NCI-H2227 (cell line): Measurements from ENCODE around the gene FASTKD1.
"Not testable (repeated sequence)": the region's sequence is repeated elsewhere in the genome, so short reads cannot be mapped to it uniquely, and the experiment has no call there.

Experiments
- DNase-seq: peaks from one replicate; lab custom pipeline; 2025; ENCODE audit not compliant: unreplicated experiment; lab: John Stamatoyannopoulos, UW

Gene FASTKD1

DNA sequence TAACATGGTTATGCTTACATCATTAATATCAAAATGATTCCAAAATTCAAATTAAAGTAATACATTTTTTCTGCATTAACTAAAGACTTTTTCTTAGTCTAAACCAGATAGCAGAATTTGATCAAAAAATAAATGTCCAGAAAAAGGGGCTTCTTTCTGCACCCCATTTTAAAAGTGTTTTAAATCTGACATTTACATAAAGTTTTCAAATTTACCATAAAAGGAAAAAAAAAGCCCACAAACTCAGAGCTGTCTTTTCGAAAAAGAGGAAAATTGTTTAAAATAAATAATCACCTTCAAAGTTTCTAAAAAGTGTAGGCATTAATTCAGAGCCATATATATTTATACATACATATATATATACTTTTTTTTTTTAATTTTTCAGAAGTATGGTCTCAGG, 1.5 kb downstream of the FASTKD1 start:
- DNase-seq: no peak

DNA sequence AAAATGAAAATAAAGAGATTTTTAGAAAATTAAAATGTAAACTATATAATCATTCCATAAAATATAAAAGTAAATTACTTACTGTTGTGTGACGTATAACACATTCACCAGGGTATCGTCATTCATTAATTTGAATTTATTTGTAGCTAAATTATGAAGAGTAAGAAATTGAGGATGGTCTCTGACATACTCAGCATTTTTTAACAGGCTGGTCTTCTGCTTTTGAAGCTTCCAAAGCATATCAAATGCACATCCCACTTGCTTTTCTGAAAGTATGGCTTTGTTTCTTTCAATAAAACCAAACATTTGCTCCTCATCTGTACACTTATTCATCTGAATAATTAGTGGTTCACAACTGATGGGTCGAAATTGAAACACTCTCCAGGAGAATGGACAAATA, 2.1 kb downstream of the FASTKD1 start:
- DNase-seq: no peak

DNA sequence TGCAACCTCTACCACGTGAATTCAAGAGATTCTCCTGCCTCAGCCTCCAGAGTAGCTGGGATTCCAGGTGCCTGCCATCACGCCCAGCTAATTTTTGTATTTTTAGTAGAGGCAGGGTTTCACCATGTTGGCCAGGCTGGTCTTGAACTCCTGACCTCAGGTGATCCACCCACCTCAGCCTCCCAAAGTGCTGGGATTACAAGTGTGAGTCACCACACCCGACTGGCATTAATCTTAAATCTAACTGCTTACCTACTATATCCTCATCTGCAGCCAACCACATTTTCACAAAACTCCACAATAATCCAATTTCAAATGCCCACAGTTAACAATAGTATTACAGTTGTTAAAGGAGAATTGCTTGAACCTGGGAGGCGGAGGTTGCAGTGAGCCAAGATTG, 2.9 kb downstream of the FASTKD1 start:
- not testable (repeated sequence) for DNase-seq

DNA sequence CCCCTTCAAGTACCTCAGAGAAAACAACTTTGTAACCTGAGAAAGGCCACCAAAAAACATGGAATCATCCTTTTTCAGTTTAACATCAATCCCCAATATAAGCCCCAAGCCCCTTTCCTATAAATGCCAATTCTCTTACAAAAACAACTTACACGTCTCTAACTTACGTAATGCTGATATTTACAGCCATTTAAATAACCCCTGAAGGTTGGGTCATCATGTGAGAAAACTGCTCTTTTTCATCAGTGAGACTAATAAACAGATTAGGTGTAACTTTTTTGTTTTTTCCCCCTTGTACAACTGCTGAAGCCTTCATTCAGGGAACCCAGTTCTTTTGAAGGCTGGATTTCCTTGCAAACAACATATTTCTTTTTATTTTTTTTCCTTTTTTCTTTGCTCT, 3.7 kb downstream of the FASTKD1 start:
- DNase-seq: no peak

DNA sequence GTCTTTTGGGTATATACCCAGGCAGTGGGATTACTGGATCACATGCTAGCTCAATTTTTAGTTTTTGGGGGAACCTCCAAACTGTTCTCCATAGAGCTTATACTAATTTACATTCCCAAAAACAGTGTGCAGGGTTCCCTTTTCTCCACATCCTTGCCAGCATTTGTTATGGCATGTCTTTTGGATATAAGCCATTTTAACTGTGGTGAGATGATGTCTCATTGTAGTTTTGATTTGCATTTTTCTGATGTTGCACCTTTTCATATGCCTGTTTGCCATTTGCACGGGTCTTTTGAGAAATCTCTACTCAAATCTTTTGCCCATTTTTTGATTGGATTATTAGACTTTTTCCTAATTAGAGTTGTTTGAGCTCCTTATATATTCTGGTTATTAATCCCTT, 8.0 kb downstream of the FASTKD1 start:
- DNase-seq: no peak

DNA sequence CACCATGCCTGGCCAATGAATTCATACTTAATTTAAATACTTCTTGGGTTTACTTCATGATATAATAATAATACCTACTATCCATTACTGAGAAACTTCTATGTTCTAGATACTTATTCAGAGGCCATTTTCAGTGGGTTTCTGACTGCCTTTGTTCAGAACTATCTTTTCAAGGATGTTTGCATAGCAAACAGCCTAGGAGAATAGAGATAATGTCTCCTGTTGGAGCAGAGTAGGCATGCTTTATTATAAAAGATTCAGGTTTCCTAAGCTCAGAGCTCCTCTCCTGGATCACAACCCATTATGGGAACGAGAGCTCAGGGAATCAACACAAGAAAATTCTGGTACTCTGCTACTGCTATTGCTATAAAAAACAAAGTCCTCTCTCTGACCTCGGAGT, 11.1 kb downstream of the FASTKD1 start:
- DNase-seq: peak; percentile 35

DNA sequence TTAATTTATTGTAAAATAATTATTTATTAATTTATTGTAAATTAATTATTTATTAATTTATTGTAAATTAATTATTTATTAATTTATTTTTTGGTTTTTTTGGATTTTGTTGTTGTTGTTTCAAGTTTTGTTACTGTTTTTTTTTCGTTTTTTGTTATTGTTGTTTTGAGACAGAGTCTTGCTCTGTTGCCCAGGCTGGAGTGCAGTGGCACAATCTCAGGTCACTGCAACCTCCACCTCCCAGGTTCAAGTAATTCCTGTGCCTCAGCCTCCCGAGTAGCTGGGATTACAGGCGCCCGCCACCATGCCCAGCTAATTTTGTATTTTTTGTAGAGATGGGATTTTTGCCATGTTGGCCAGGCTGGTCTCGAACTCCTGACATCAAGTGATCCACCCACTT, 11.6 kb downstream of the FASTKD1 start:
- not testable (repeated sequence) for DNase-seq

DNA sequence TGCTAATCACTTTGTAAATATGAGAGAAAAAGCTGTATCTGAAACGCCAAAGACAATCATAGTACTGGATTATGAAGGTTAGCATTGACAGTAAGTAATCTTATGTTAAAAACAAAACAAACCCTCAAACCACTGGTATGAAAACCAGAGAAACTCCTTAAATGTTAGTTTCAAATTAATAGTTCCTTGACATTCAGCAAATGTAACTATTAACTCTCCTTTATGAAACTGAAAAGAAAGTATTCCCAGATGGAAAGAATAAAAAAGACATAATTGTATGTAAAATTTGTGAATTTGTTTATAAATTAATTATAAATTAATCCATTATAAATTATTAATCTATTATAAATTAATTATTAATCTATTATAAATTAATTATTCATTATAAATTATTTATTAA, 12.3 kb downstream of the FASTKD1 start:
- peak; percentile 17 for DNase-seq

DNA sequence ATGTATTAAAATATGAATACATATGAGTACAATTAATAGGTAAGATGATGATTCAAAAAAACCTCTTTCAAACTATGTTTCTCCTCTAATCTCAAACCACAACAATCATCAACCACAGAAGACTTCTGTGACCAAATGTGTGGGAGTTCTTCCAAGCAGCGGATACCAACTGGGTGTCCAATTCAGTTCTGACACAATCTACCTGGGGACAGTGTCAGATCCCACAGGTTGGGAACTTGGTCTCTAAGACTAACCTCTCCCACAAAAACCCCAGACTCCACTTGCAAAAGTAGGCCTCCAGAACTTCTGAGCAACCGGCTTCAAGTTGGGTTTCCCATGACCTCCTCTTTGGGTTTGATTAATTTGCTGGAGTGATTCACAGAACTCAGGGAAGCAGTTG, 26.9 kb downstream of the FASTKD1 start:
- DNase-seq: no peak

DNA sequence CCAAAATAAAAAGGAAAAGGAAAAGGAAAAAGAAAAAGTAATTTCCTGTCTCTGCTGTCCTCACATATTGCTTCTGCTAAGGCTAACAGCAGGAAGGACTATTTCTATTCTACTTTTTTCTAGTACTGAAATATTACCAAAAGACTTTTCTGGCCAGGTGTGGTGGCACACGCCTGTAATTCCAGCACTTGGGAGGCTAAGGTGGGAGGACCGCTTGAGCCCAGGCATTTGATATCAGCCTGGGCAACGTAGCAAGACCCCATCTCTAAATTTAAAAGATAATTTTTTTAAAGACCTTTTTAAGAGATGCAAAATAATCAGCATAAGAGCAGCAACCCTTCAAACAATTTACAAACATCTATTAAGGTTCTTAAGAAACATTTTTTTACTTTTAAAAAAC, 31.2 kb downstream of the FASTKD1 start:
- DNase-seq: no peak

DNA sequence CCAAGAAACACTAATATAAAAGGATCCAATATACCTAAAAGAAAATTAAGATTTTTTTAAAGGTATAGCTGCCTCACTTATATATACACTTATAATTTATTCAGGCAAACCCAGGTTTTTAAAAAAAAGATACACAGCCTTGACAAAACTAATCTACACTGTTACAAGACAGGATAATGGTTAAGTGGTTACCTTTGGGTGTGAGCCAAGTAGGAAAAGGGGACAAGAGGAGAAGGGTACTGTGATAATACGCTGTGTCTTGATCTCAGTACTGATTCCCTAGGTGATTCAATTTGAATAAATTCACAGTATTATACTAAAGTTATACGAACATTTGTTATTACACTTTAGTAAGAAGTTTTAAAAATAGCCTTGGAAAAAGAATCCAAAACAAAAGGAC, 33.5 kb downstream of the FASTKD1 start:
- no peak for DNase-seq

DNA sequence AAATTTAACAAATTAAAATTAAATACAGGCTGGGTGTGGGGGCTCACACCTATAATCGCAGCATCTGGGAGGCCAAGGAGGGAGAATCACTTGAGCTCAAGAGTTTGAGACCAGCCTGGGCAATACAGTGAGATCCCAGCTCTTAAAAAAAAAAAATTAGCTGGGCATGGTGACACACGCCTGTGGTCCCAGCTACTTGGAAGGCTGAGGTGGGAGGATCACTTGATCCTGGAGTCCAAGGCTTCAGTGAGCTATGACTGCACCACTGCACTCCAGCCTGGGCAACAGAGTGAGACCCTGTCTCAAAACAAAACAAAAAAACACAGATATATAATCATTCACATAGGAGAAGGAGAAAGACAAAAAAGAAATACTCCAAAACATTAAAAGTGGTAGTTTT, 34.2 kb downstream of the FASTKD1 start:
- not testable (repeated sequence) for DNase-seq

DNA sequence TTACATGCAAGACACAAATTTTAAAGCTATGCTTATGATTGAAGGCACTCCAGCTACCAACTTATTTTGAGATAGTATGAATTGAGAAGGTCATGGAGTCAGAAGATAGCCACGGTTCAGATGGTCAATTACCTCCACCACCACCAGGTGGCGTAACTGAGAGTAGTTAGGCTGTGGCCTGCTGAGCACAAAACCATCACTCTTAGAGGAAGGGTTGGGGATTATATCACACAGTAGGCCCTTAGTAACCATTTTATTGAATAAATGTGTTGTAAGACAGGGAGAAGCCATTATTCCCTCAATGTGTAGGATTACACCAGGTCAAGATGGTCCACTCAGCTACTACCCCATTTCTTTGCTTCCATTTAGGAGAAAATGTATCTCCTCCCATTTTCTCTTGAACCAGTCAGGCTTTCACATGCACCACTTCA, 45.4 kb downstream of the FASTKD1 start:
- DNase-seq: peak; percentile 85

DNA sequence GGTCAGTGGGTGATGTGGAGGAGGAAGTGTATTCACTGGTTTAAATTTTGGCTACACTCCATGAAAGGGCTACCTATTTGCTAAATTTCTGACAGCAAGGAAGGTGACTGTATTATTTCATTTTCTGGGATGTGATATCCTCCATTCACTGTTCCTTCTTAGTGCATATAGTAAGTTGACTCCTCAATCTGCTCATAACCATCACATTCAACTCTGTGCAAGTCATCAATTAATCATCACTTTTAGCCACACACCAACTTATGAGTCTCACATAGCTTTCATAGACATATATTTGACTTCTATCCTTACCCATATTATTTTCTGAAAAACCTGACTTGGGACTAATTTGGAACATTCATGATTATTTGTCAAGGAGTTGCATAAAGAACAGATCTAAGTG, 47.2 kb downstream of the FASTKD1 start:
- DNase-seq: no peak

DNA sequence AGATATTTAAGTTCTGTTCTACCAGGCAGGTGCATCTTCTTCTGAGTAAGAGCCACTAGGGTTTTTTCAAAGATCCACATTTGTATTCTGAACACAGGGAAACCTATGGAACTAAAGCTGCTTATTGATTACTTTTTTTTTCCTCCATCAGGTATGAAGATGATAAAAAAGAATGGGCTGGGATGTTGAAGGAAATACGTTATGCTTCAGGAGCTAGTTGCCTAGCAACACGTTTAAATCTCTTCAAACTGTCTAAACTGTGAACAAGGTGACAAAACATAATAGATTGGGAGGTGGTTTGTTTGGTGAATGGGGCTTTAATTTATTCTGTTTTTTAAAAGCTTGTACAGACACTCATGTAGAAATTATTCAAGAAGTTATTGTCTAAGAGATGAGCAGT, 48.2 kb downstream of the FASTKD1 start:
- no peak for DNase-seq

DNA sequence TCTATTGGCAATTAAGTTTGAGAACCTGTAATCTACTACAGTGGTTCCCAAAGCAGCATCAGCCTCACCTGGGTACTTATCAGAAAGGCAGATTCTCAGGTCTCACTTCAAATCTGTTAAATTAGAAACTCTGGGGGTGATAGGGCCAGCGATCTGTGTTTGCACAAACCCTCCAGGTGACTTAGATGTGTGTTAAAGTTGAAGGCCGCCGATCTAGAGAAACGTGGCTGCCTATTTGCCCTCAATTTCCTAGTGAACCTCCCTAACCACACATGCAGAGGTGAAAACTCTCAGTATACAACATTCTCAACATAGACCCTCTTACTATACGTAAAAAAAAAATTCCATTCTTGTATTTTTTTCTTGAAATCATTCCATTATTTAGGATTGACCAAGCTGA, 50.0 kb downstream of the FASTKD1 start:
- no peak for DNase-seq

DNA sequence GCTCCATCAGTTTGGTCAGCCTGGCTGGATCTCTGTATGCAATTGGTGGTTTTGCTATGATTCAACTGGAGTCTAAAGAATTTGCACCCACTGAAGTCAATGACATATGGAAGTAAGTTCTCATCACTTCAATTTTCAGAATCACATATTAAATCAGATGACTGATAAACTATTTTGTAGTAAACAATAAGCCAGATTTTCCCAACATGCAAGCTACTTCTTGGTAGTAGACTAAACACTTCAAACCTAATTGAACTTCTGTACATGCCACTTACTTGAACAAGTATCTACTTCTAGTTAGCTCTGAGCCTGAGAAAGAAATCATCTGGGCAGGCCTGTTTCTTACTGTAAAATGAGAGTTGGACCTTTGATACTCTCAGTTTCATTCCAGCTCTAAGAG, 52.8 kb downstream of the FASTKD1 start:
- no peak for DNase-seq

DNA sequence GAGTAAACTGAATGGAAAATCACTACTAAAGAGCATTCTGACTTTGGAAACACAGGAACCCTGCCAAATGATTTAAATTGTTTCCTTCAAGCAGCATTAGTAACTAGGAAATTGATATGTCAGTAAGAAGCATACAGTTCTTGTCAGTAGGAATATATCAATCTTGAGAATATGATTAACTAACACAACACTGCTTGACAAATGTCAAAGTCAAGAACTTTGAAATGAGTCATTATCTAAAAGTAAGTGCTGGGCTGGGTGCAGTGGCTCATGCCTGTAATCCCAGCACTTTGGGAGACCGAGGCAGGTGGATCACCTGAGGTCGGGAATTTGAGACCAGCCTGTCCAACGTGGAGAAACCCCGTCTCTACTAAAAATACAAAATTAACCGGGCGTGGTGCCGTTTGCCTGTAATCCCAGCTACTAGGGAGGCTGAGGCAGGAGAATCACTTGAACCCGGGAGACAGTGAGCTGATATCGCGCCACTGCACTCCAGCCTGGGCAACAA, 57.1 kb downstream of the FASTKD1 start:
- DNase-seq: not testable (repeated sequence)

DNA sequence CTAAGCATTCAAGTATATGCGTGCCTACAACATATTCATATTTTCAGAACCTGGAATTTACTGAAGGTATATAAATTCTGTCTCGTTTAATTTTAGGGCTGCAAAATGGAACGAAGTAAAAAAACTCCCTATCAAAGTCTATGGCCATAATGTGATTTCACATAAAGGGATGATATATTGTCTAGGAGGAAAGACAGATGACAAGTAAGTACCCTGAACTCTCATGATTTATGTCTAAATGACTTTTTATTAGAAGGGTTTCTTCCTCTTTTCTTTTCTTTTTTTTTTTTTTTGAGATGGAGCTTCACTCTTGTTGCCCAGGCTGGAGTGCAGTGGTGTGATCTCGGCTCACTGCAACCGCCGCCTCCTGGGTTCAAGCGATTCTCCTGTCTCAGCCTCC, 58.9 kb downstream of the FASTKD1 start:
- not testable (repeated sequence) for DNase-seq

DNA sequence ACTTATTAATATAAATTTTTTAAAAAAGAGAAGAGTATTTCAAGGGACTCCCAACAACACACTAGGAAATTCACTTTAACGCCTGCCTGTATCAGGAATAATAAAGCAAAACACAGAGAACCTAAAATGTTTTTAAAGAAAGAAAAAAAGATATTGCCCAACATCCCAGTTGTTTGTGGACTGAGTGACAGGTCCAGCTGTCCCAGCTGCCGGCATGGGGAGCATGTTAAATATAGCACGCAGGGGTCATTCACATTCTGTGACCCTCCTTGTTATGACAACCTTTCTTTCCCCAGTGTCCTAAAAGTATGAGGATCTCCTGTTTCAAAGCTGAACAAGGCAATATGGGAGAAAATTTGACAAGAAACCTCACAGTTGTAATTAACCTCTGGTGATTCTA, 59.7 kb downstream of the FASTKD1 start:
- DNase-seq: no peak

DNA sequence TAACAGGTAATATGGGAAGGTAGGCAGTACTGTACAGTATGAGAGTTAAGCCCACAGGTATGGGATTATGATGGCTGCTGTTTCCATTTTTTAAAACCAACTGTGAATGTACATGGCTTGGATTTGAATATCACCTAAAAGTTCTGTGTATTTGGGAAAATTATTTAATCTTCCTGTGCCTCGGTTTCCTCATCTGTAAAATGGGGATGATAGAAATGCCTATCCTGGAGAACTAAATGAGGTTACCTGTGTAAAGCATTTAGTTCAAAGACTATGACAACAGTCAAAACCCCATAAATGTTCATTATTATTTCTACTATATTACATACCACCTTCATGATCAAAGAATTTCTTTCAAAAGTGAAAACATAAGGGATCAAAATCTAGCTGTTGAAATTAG, 60.6 kb downstream of the FASTKD1 start:
- DNase-seq: no peak

DNA sequence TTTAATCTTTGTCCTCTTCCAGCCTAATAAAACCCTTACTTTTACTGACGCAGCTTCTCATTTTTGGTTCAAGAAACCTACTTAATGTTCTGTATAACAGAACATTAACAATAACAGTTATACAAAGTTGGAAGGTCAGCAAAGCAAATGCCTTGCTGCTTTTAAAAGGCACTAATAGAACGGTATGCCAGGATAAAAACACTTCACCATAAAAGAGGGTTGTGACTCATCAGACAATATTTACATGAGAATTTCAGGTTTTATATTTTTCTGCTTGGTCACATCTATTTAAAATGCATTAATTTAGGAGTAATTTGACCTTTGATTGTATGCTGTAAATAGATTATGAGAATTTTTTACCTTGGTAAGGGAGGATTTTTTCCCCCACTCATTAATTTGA, 61.1 kb downstream of the FASTKD1 start:
- no peak for DNase-seq

DNA sequence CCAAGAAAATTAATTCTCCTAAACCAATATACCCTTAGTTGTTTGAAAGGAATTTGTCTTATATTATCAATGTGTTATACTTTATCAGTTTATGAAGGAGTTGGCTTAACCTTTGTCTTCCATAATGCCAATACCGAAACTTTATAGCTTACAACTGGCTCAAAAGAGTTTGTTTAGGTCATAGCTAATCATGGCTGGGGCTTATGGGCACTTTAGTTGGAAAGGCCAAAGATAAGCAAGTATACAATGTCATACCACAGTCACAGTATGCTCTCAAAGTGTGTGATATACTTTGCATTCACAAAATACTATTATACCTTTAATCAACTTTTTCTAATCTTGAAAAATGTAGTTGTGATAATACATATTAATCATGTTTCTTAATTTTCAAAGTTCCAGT, 61.8 kb downstream of the FASTKD1 start:
- no peak for DNase-seq

DNA sequence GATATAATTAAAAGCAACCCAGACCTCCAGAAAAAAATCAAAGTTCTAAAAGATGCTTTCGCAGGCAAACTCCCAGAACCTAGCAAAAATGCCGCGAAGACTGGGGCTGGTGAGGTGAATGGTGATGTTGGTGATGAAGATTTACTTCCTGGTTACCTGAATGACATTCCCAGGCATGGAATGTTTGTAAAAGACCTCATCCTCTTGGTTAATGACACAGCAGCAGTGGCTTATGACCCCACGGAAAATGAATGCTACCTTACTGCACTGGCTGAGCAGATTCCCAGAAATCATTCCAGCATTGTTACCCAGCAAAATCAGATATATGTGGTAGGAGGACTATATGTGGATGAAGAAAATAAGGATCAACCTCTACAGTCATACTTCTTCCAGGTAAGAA, 63.2 kb downstream of the FASTKD1 start:
- DNase-seq: no peak
